LNCAP (cell line): ENCODE data around the gene PPM1E.

Experiments
- TF ChIP-seq, protein P1 (sequence below): fragments of 450-650 bp; IDR thresholded peaks from 2 replicates; pipeline ENCODE4 v1.5.1; 2017; ENCODE audit warnings: mild to moderate bottlenecking

The PPM1E gene

DNA sequence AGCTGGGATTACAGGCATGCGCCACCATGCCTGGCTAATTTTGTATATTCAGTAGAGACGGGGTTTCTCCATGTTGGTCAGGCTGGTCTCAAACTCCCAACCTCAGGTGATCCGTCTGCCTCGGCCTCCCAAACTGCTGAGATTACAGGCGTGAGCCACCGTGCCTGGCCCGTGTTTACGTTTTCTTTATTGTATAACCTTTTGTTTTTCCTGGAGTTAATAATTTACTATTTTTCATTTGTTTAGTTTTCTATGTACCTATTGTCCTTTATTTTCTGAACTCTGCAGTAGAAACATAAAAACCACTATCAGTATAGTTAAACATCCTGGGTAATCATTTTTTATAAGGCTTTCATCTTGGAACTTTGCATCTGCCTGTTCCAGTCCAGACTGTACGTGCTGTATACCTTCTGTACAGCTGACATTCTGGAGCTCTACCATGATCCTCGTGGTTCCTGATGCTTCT lies 73.6 kb downstream of the PPM1E start:
- TF ChIP-seq, protein P1, sequence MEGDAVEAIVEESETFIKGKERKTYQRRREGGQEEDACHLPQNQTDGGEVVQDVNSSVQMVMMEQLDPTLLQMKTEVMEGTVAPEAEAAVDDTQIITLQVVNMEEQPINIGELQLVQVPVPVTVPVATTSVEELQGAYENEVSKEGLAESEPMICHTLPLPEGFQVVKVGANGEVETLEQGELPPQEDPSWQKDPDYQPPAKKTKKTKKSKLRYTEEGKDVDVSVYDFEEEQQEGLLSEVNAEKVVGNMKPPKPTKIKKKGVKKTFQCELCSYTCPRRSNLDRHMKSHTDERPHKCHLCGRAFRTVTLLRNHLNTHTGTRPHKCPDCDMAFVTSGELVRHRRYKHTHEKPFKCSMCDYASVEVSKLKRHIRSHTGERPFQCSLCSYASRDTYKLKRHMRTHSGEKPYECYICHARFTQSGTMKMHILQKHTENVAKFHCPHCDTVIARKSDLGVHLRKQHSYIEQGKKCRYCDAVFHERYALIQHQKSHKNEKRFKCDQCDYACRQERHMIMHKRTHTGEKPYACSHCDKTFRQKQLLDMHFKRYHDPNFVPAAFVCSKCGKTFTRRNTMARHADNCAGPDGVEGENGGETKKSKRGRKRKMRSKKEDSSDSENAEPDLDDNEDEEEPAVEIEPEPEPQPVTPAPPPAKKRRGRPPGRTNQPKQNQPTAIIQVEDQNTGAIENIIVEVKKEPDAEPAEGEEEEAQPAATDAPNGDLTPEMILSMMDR: no peak

DNA sequence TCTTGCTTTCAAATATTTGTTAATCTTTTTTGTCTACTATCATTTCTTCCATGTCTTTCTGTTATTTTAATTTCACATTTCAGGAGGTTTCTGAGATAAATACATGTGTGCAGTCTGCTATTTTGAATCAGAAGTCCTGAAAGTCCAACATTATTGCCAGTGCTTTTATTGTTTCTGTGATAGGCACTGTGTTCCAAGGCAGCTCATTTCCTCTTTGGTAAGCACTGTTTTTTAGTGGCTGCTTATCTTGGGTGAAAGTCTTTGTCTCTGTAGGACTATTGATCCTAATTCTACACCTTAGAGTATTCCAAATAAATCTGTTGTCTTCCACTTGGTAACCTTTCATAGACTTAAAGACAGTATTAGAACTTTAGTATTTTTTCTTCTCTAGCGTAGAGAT lies 76.1 kb downstream of the PPM1E start:
- TF ChIP-seq, protein P1: no peak

DNA sequence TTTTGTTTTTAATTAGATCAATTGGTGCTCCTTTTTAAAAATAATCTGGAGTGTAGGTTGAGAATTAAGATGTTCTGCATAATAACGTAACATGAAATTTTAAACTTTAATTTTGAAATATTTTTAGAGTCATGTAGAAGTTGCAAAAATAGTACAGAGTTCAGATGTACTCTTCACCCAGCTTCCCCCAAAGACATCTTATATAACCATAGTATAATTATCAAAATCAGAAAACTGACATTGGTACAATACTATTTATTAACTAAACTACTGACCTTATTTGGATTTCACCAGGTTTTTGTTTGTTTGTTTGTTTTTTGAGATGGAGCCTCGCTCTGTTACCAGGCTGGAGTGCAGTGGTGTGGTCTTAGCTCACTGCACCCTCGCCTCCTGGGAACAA lies 76.9 kb downstream of the PPM1E start:
- TF ChIP-seq, protein P1: no peak

DNA sequence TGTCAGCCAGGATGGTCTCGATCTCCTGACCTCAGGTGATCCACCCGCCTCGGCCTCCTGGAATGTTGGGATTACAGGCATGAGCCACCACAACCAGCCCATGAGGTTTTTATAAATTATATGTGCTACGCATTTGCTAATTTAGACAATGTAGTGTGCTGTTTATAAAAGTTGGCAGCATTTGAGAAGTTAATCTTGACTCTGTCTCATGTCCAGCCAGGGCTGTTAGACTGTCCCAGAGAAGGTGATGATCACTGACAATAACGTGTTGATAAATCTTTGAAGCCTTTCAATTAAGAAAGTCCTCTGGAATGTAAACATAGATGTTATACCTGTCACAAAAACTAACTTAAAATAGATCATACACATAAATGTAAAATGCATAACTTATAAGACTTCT lies 82.0 kb downstream of the PPM1E start:
- TF ChIP-seq, protein P1: no peak

DNA sequence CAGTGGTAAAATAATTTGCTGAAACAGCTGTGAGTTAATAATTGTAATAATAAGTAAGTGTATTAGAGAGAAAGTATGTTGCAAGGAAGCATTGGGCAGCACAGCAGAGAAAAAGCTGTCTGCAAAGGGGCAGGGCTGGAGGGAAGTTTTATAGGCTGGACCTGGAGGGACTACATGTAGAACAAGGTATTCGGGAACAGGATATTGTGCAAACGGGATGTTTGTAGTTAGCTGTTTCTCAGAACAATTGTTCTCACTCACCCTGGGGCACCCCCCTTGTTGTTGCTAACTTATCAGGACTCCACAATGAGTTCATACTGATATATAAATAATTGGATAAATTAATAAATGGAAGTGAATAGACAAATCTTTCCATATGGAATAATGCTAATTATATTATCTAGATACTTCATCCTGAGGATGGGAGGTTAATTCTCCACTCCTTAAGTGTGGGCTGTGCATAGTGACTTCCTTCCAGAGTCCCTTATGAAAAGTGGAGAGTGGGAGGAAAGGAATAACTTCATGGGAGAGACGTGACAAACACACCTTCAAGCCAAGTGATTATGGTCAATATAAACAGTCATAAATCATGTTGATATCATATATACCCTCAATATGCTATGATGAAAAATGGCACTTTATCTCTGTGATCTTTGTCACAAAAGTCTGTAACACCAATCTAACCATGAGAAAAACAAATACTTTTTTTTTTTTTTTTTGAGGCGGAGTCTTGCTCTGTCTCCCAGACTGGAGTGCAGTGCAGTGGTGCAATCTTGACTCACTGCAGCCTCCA lies 85.4 kb downstream of the PPM1E start:
- TF ChIP-seq, protein P1: no peak

DNA sequence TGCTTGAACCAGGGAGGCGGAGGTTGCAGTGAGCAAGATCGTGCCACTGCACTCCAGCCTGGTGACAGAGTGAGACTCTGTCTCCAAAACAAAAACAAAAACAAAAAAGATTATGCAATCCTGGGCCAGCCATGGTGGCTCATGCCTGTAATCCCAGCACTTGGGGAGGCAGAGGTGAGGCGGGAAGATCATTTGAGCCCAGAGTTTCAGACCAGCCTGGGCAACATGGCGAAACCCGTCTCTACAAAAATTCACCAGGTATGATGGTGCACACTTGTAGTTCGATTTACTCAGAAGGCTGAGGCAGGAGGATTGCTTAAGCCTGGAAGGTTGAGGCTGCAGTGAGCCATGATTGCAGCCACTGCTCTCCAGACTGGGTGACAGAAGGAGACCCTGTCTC lies 109.6 kb downstream of the PPM1E start:
- TF ChIP-seq, protein P1: no peak

DNA sequence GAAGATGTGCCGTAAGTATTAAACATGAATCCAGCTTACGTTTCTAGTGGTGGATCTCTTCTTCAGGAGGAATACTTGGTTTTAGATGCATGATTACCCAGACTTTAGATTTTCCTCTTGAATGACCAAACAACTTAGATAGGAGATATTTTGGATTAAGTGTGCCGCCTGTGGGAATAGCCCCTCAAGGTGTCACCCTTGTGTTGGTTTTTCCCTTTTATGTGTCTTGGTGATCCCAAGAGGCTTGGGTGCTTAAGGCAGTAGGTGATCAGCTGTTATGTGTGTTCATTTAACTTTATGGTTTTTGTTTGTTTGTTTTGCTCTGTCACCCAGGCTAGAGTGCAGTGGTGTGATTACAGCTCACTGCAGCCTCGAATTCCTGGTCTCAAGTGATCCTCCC lies 115.1 kb downstream of the PPM1E start:
- TF ChIP-seq, protein P1: no peak

DNA sequence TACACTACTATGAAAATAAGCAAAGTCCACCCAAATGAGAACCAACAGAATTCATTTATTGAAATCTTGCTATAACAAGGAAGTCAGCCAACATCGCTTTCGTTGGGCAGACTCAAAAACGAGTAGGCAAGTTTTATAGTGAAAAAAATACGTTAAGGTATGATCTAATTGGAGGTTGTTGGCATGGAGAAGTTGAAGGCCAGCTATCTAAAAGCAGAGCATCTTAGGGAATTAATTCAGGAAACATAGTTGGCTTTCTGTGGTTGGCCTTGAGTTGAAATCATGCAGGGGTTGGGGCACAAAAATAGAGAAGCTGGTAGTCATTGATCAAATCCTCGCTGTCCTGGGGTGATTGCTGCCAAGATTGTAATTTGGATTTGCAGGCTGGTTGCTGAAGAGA lies 118.3 kb downstream of the PPM1E start:
- TF ChIP-seq, protein P1: no peak
